Smooth muscle cell (in vitro differentiated cells): ENCODE results near the gene AFAP1. TPM values are rescaled to one million over a fixed set of nuclear protein-coding genes. Genes with fewer than 3 reads are reported as not detected.

Source experiments
- DNase-seq: peaks from one replicate; lab custom pipeline; 2025; ENCODE audit not compliant: unreplicated experiment; lab: John Stamatoyannopoulos, UW
- H2AFZ ChIP-seq: fragments of 200-600 bp; sonication (generic); 2 replicates; pipeline ENCODE4 v1.6.0; 2016; ENCODE audit warnings: antibody characterized with exemption, low read depth, mild to moderate bottlenecking
- H3F3A ChIP-seq: fragments of 200-600 bp; sonication (generic); 2 replicates; pipeline ENCODE4 v1.6.0; 2017; ENCODE audit warnings: antibody characterized with exemption, low read depth
- H3K27ac ChIP-seq: fragments of 200-600 bp; sonication (generic); 2 replicates; pipeline ENCODE4 v1.5.1; 2016; ENCODE audit warnings: low read depth, mild to moderate bottlenecking
- H3K27me3 ChIP-seq: fragments of 200-600 bp; sonication (generic); 2 replicates; pipeline ENCODE4 v1.6.1; 2016; ENCODE audit warnings: low read depth, mild to moderate bottlenecking
- H3K36me3 ChIP-seq: fragments of 200-600 bp; sonication (generic); 2 replicates; pipeline ENCODE4 v1.5.1; 2016; ENCODE audit warnings: low read depth
- H3K4me1 ChIP-seq: fragments of 200-600 bp; sonication (generic); 2 replicates; pipeline ENCODE4 v1.5.1; 2016; ENCODE audit warnings: low read depth
- H3K4me2 ChIP-seq: fragments of 200-600 bp; sonication (generic); 2 replicates; pipeline ENCODE4 v1.6.0; 2016; ENCODE audit warnings: mild to moderate bottlenecking
- H3K4me3 ChIP-seq: fragments of 200-600 bp; sonication (generic); 2 replicates; pipeline ENCODE4 v1.5.1; 2016; ENCODE audit warnings: mild to moderate bottlenecking
- H3K79me2 ChIP-seq: fragments of 200-600 bp; sonication (generic); 2 replicates; pipeline ENCODE4 v1.6.0; 2016; ENCODE audit warnings: low read depth, mild to moderate bottlenecking
- H3K9ac ChIP-seq: fragments of 200-600 bp; sonication (generic); 2 replicates; pipeline ENCODE4 v1.6.0; 2016; ENCODE audit warnings: low read depth
- H3K9me3 ChIP-seq: fragments of 200-600 bp; sonication (generic); replicated peaks from 2 replicates; pipeline ENCODE4 v1.5.1; 2016; ENCODE audit warnings: low read depth
- H4K20me1 ChIP-seq: fragments of 200-600 bp; sonication (generic); 2 replicates; pipeline ENCODE4 v1.6.0; 2016; ENCODE audit warnings: low read depth
- CTCF ChIP-seq: fragments of 200-600 bp; sonication (generic); IDR thresholded peaks from 2 replicates; pipeline ENCODE4 v1.5.1; 2017; ENCODE audit warnings: borderline replicate concordance, mild to moderate bottlenecking, antibody characterized with exemption; ENCODE audit not compliant: insufficient read depth, poor library complexity, severe bottlenecking
- WGBS: methylation state at CpG from one replicate; pipeline ENCODE4 v1.1.7; 2016; ENCODE audit warnings: low lambda C conversion rate; 5-methylcytosine and 5-hydroxymethylcytosine counted together
- polyA plus RNA-seq: library from polyadenylated mRNA; unstranded; fragments of >200 nt; fragmentation: Nextera tagmentation; extraction: Ambion mirVana; gene quantifications from 2 replicates; pipeline ENCODE4 v1.2.1, GENCODE V29; 2016
- total RNA-seq: library from RNA; depleted of rRNA; stranded (reverse); fragments of >200 nt; gene quantifications from 2 replicates; pipeline ENCODE4 v1.2.3, GENCODE V29; 2014

Gene AFAP1
- total and polyA plus RNA-seq, 2 experiments from 2014 or later: 12.6 to 24.8 TPM

DNA sequence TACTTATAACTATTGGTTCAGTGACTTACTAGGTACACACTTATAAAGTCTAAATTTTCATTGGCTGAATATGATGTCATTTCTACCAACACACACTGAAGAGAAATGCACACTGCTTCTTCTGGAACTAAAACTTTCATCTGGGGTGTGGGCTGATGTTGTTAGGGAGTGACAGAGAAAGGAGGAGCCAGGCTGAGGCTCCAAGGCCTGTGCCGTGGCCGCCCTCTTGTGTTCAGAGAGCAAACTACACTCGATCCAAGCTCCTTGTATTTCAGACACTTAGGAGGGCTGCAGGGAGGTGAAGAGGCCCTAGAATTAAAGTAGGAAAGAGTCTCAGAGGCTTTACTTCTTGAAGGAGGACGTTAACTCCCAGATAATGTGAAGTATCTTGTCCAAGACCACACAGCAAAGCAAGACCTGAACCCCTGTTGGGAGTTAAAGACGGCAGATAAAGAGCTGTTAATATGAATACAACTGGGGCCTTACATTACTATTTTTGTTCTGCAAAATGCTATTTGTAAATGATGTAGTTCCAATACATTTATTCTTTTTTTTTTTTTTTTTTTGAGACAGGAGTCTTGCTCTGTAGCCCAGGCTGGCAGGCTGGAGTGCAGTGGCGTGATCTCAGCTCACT, 137.5 kb downstream of the AFAP1 start:
- no peak overlapping the region for H3K27ac ChIP-seq
- DNase-seq: peak; percentile 24

GRCh38 chr4:7801641-7802040, 138.0 kb downstream of the AFAP1 start:
- peaks cover 22% of the 10 kb centered on the region for H4K20me1 ChIP-seq
- DNase-seq: no peak
- H3K4me1 ChIP-seq: peaks cover 14% of the 10 kb centered on the region
- no peak for TF ChIP-seq CTCF
- H3K9ac ChIP-seq: no peak overlapping the region
- no peaks in the 10 kb centered on the region for H3F3A ChIP-seq
- H3K4me2 ChIP-seq: no peak overlapping the region
- H3K27me3 ChIP-seq: no peaks in the 10 kb centered on the region
- H2AFZ ChIP-seq: no peak overlapping the region
- H3K4me3 ChIP-seq: no peak overlapping the region
- no peaks in the 10 kb centered on the region for H3K79me2 ChIP-seq
- H3K36me3 ChIP-seq: peaks cover 3% of the 10 kb centered on the region
- WGBS: 67% methylated on average over 1 of the region's 1 CpG
- no peaks in the 10 kb centered on the region for H3K9me3 ChIP-seq
- H3K27ac ChIP-seq: no peak overlapping the region

More for the DNA sequence above, 137.5 kb downstream of the AFAP1 start:
- peak; percentile 91 for TF ChIP-seq CTCF
- WGBS: 35% methylated on average over 6 of the region's 6 CpGs
- Histone ChIP-seq H3K79me2 (no peaks in the 10 kb centered on the region), H3K27me3 (no peaks in the 10 kb centered on the region), H3K36me3 (peaks cover 3% of the 10 kb centered on the region), H3K9me3 (no peaks in the 10 kb centered on the region), H3F3A (no peaks in the 10 kb centered on the region), H3K4me1 (peaks cover 14% of the 10 kb centered on the region), H3K4me3 (no peak overlapping the region), H4K20me1 (peaks cover 22% of the 10 kb centered on the region), H3K4me2 (no peak overlapping the region), H2AFZ (no peak overlapping the region), H3K9ac (no peak overlapping the region)

DNA sequence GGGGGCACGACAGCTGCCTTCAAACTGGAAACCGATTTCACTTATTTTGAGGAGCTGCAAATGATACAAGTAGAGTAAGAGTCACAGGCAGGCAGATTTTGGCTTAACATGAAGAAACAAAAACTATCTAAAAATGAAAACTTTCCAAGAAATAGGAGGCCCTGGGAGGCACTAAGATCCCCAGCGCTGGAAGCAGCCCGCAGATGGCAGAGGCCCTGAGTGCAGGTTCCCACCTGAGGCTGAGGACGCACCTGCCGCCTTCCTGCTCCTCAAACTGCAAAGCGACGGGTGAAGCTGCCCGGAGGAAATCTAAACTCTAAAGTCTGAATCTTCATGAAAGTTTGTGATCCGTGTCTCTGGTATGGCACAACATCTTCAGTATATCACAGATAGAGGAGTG, 138.7 kb downstream of the AFAP1 start:
- Histone ChIP-seq H3K4me1 (peaks cover 14% of the 10 kb centered on the region), H2AFZ (no peak overlapping the region), H3K27me3 (no peaks in the 10 kb centered on the region), H3K9me3 (no peaks in the 10 kb centered on the region), H3K36me3 (peaks cover 3% of the 10 kb centered on the region), H4K20me1 (peaks cover 22% of the 10 kb centered on the region), H3K9ac (no peak overlapping the region), H3F3A (no peaks in the 10 kb centered on the region), H3K27ac (no peak overlapping the region), H3K4me3 (no peak overlapping the region), H3K4me2 (no peak overlapping the region), H3K79me2 (no peaks in the 10 kb centered on the region)
- no peak for DNase-seq
- WGBS: 98% methylated on average over 10 of the region's 10 CpGs
- TF ChIP-seq CTCF: no peak

DNA sequence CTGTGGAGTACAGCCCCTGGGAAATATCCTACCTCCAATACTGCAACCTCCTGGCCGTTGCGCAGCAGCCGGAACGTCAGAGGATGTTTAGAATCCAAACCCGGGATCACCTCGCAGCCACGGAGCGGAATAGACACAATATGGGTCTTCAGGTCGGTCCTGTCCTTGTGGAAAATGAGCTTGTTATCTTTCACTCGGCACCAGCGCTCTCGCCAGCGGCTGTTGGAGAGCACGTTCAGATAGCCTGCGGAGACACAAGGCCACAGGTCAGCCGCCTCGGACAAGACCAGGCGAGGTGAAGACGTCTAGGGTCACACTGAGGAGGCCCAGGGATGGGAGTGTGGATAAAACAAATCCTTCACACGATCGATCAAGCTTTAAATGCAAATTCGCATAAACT, 139.3 kb downstream of the AFAP1 start:
- H3K4me1 ChIP-seq: peaks cover 8% of the 10 kb centered on the region
- H3K9me3 ChIP-seq: no peaks in the 10 kb centered on the region
- no peaks in the 10 kb centered on the region for H3K79me2 ChIP-seq
- no peaks in the 10 kb centered on the region for H3F3A ChIP-seq
- no peak overlapping the region for H3K27ac ChIP-seq
- no peak for DNase-seq
- H3K9ac ChIP-seq: no peak overlapping the region
- WGBS: 97% methylated on average over 22 of the region's 22 CpGs
- H2AFZ ChIP-seq: no peak overlapping the region
- no peak overlapping the region for H3K4me3 ChIP-seq
- no peak for TF ChIP-seq CTCF
- H3K36me3 ChIP-seq: peaks cover 3% of the 10 kb centered on the region
- no peaks in the 10 kb centered on the region for H3K27me3 ChIP-seq
- peaks cover 22% of the 10 kb centered on the region for H4K20me1 ChIP-seq
- no peak overlapping the region for H3K4me2 ChIP-seq
